ENCODE results near the gene ASIC1.

The ASIC1 gene

GRCh38 chr12:50112456-50113218, 55.2 kb downstream of the ASIC1 start:
- Histone ChIP-seq H3K4me2 (peak overlapping the region; percentile 74), H2AFZ (ENCODE audit: low read depth) (peak overlapping the region; percentile 64; the same call in 1 of the 2 replicates), H4K20me1 (ENCODE audit: insufficient read depth) (no peaks in the 10 kb centered on the region), H3K9ac (peak overlapping the region; percentile 68; the same call in 1 of the 2 replicates), H3K4me1 (ENCODE audit: low read depth, poor library complexity, severe bottlenecking) (peaks cover 50% of the 10 kb centered on the region), H3K36me3 (ENCODE audit: insufficient read depth) (no peaks in the 10 kb centered on the region), H3K4me3 (IDR thresholded peaks at IDR 0.05; ENCODE audit: insufficient read depth, low read depth, low read length) (no peak overlapping the region), H3K27me3 (ENCODE audit: insufficient read depth, low read depth) (no peaks in the 10 kb centered on the region), H3K27ac (peak overlapping the region; percentile 74), H3K79me2 (ENCODE audit: insufficient read depth, low read depth) (peaks cover 46% of the 10 kb centered on the region)
- no peak for TF ChIP-seq CTCF (conservative IDR thresholded peaks at IDR 0.05; ENCODE audit: low read depth, low read length)

GRCh38 chr12:50117057-50117622, 59.7 kb downstream of the ASIC1 start:
- Histone ChIP-seq H4K20me1 (ENCODE audit: insufficient read depth) (no peaks in the 10 kb centered on the region), H3K27ac (no peak overlapping the region), H3K79me2 (ENCODE audit: insufficient read depth, low read depth) (peaks cover 46% of the 10 kb centered on the region), H3K36me3 (ENCODE audit: insufficient read depth) (no peaks in the 10 kb centered on the region), H3K27me3 (ENCODE audit: insufficient read depth, low read depth) (no peaks in the 10 kb centered on the region), H3K4me3 (IDR thresholded peaks at IDR 0.05; ENCODE audit: insufficient read depth, low read depth, low read length) (no peak overlapping the region), H2AFZ (ENCODE audit: low read depth) (no peak overlapping the region), H3K9ac (no peak overlapping the region), H3K4me2 (no peak overlapping the region), H3K4me1 (ENCODE audit: low read depth, poor library complexity, severe bottlenecking) (peaks cover 13% of the 10 kb centered on the region)
- TF ChIP-seq CTCF (conservative IDR thresholded peaks at IDR 0.05; ENCODE audit: low read depth, low read length) = no peak

GRCh38 chr12:50119387-50119786, 62.0 kb downstream of the ASIC1 start:
- H4K20me1 ChIP-seq (ENCODE audit: insufficient read depth) = no peaks in the 10 kb centered on the region
- H3K27ac ChIP-seq = no peak overlapping the region
- TF ChIP-seq CTCF (conservative IDR thresholded peaks at IDR 0.05; ENCODE audit: low read depth, low read length) = no peak
- H3K9ac ChIP-seq = no peak overlapping the region
- peaks cover 27% of the 10 kb centered on the region for H3K79me2 ChIP-seq (ENCODE audit: insufficient read depth, low read depth)
- no peak overlapping the region for H2AFZ ChIP-seq (ENCODE audit: low read depth)
- H3K4me2 ChIP-seq = no peak overlapping the region
- no peaks in the 10 kb centered on the region for H3K27me3 ChIP-seq (ENCODE audit: insufficient read depth, low read depth)
- H3K36me3 ChIP-seq (ENCODE audit: insufficient read depth) = no peaks in the 10 kb centered on the region
- H3K4me1 ChIP-seq (ENCODE audit: low read depth, poor library complexity, severe bottlenecking) = peaks cover 3% of the 10 kb centered on the region
- no peak overlapping the region for H3K4me3 ChIP-seq (IDR thresholded peaks at IDR 0.05; ENCODE audit: insufficient read depth, low read depth, low read length)

GRCh38 chr12:50120521-50120920, 63.1 kb downstream of the ASIC1 start:
- H3K79me2 ChIP-seq (ENCODE audit: insufficient read depth, low read depth) = peaks cover 18% of the 10 kb centered on the region
- no peak overlapping the region for H2AFZ ChIP-seq (ENCODE audit: low read depth)
- H3K36me3 ChIP-seq (ENCODE audit: insufficient read depth) = no peaks in the 10 kb centered on the region; the same call in 1 of the 2 replicates
- H3K4me2 ChIP-seq = no peak overlapping the region
- no peaks in the 10 kb centered on the region for H3K27me3 ChIP-seq (ENCODE audit: insufficient read depth, low read depth)
- no peak overlapping the region for H3K9ac ChIP-seq
- no peaks in the 10 kb centered on the region for H4K20me1 ChIP-seq (ENCODE audit: insufficient read depth)
- H3K4me1 ChIP-seq (ENCODE audit: low read depth, poor library complexity, severe bottlenecking) = no peaks in the 10 kb centered on the region
- no peak overlapping the region for H3K4me3 ChIP-seq (IDR thresholded peaks at IDR 0.05; ENCODE audit: insufficient read depth, low read depth, low read length)
- TF ChIP-seq CTCF (conservative IDR thresholded peaks at IDR 0.05; ENCODE audit: low read depth, low read length) = no peak
- no peak overlapping the region for H3K27ac ChIP-seq

Data from KMS-11 (cell line).